Subcutaneous abdominal adipose tissue (tissue), 5 donors: ENCODE results near the gene ARHGEF4.

Experiments used
- H3K27ac ChIP-seq: one replicate; pipeline ENCODE4 v1.7.0; 2013; ENCODE audit warnings: low read depth, mild to moderate bottlenecking, inconsistent platforms, low read length, moderate library complexity
- H3K27me3 ChIP-seq, 5 donors: one replicate each; pipeline ENCODE4 v1.7.0; 2013; ENCODE audit warnings: low read length in 5 of 5, inconsistent platforms in 1 of 5; ENCODE audit not compliant: control insufficient read depth in 5 of 5, insufficient read depth in 4 of 5
- H3K36me3 ChIP-seq, 5 donors: one replicate each; pipeline ENCODE4 v1.7.0; 2013; ENCODE audit warnings: low read length in 5 of 5; ENCODE audit not compliant: control insufficient read depth in 5 of 5, insufficient read depth in 5 of 5
- H3K4me1 ChIP-seq, 5 donors: one replicate each; pipeline ENCODE4 v1.7.0; 2013; ENCODE audit warnings: low read length in 5 of 5, mild to moderate bottlenecking in 3 of 5, moderate library complexity in 1 of 5; ENCODE audit not compliant: control insufficient read depth in 5 of 5, insufficient read depth in 5 of 5
- H3K4me3 ChIP-seq, 5 donors: one replicate each; pipeline ENCODE4 v1.7.0; 2013; ENCODE audit warnings: low read length in 5 of 5, low read depth in 1 of 5
- H3K9ac ChIP-seq, 5 donors: one replicate each; pipeline ENCODE4 v1.7.0; 2013; ENCODE audit warnings: low read length in 5 of 5, mild to moderate bottlenecking in 4 of 5, moderate library complexity in 3 of 5
- H3K9me3 ChIP-seq, 5 donors: one replicate each; pipeline ENCODE4 v1.7.0; 2013; ENCODE audit warnings: low read length in 5 of 5; ENCODE audit not compliant: control insufficient read depth in 5 of 5
- donor health status: healthy.
- donor health status: healthy.
- donor health status: healthy.
- donor health status: healthy.
- donor health status: healthy.

The ARHGEF4 gene

DNA sequence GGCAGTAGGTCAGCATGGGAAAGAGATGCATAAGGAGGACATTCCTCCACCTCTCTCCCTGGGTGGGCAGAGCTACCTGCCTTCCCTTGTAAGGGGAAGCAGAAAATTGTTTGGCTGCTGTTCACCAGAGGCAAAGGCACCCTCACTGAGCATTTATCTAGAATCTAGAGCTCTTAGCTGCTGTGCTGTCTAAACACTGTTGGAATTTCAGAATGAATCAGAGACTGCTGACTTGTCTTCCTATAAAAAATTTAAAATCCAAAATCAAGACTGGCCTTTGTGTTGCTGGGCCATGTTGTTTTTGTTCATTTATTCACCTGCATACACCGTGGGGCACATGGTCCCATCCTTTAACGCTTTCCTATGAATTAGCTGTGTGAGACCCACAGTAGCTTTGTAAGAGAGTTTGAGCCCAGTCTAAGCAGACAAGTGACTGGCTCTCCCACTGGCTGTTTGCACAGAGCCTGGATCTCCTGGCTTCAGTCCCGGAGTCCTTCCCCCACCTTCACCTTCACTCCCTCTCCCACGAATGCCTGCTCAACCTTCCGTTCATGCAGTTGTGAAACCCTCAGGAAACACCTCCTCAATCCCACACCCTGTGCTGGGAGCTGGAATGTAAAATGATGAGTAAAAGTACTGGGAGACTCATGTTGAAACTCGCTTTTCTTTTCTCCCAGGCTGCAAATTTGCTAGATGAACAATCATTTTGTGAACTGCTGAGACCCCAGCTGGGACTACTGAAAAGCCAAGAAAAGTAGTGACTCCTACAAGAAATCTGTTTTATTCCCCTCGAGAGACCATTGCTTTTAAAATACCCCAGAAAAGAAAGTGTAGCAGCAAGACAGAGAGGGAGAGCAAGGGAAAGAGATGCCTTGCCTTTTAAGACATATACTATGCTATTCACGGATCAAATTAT lies 180.4 kb downstream of the ARHGEF4 start:
- Histone ChIP-seq H3K4me1 (no peaks in the 10 kb centered on the region), H3K36me3 (no peaks in the 10 kb centered on the region), H3K27me3 (peaks cover 0 to 9% (median 1%) of the 10 kb centered on the region in 5 donors), H3K9ac (no peak overlapping the region), H3K4me3 (no peak overlapping the region), H3K27ac (no peak overlapping the region), H3K9me3 (no peaks in the 10 kb centered on the region)

GRCh38 chr2:131022731-131023130 lies 186.0 kb downstream of the ARHGEF4 start:
- Histone ChIP-seq H3K9me3 (peaks cover 3 to 7% (median 3%) of the 10 kb centered on the region in 5 donors), H3K4me3 (no peak overlapping the region), H3K4me1 (no peaks in the 10 kb centered on the region), H3K36me3 (no peaks in the 10 kb centered on the region), H3K27ac (no peak overlapping the region), H3K9ac (no peak overlapping the region), H3K27me3 (peaks cover 0 to under 1% (median 0%) of the 10 kb centered on the region in 5 donors)

- Histone ChIP-seq H3K27me3 (peaks cover 0 to 7% (median 2%) of the 10 kb centered on the region in 5 donors), H3K9me3 (peaks cover 6 to 11% (median 8%) of the 10 kb centered on the region in 5 donors), H3K9ac (no peak overlapping the region), H3K4me1 (no peaks in the 10 kb centered on the region), H3K4me3 (no peak overlapping the region), H3K27ac (no peak overlapping the region), H3K36me3 (no peaks in the 10 kb centered on the region)
These were observed 187.0 kb downstream of the ARHGEF4 start for GRCh38 chr2:131023758-131024157.

- H3K36me3 ChIP-seq: no peaks in the 10 kb centered on the region
These were observed 190.2 kb downstream of the ARHGEF4 start for GRCh38 chr2:131026919-131027318.

GRCh38 chr2:131027566-131028528 lies 191.1 kb downstream of the ARHGEF4 start:
- Histone ChIP-seq H3K4me1 (no peaks in the 10 kb centered on the region), H3K27ac (no peak overlapping the region), H3K9ac (no peak overlapping the region), H3K27me3 (peaks cover 0 to 7% (median 2%) of the 10 kb centered on the region in 5 donors), H3K4me3 (no peak overlapping the region), H3K9me3 (peaks cover 6 to 11% (median 8%) of the 10 kb centered on the region in 5 donors), H3K36me3 (no peaks in the 10 kb centered on the region)

More at GRCh38 chr2:131026919-131027318, 190.2 kb downstream of the ARHGEF4 start:
- Histone ChIP-seq H3K9me3 (peaks cover 6 to 11% (median 8%) of the 10 kb centered on the region in 5 donors), H3K27me3 (peaks cover 0 to 7% (median 2%) of the 10 kb centered on the region in 5 donors), H3K9ac (no peak overlapping the region), H3K4me3 (no peak overlapping the region), H3K4me1 (no peaks in the 10 kb centered on the region), H3K27ac (no peak overlapping the region)

GRCh38 chr2:131029812-131030211 lies 193.1 kb downstream of the ARHGEF4 start:
- H3K9ac ChIP-seq: no peak overlapping the region

GRCh38 chr2:131030478-131030971 lies 193.8 kb downstream of the ARHGEF4 start:
- Histone ChIP-seq H3K9me3 (peaks cover 6 to 11% (median 8%) of the 10 kb centered on the region in 5 donors), H3K4me3 (no peak overlapping the region), H3K27me3 (peaks cover 0 to 10% (median 5%) of the 10 kb centered on the region in 5 donors), H3K27ac (no peak overlapping the region), H3K36me3 (no peaks in the 10 kb centered on the region), H3K4me1 (peaks cover 0 to 11% (median 8%) of the 10 kb centered on the region in 5 donors), H3K9ac (no peak overlapping the region)

More at GRCh38 chr2:131029812-131030211, 193.1 kb downstream of the ARHGEF4 start:
- Histone ChIP-seq H3K9me3 (peaks cover 6 to 11% (median 8%) of the 10 kb centered on the region in 5 donors), H3K27ac (no peak overlapping the region), H3K4me1 (peaks cover 0 to 9% (median 6%) of the 10 kb centered on the region in 5 donors), H3K4me3 (no peak overlapping the region), H3K36me3 (no peaks in the 10 kb centered on the region), H3K27me3 (peaks cover 0 to 10% (median 5%) of the 10 kb centered on the region in 5 donors)

GRCh38 chr2:131031431-131031841 lies 194.7 kb downstream of the ARHGEF4 start:
- Histone ChIP-seq H3K27ac (no peak overlapping the region), H3K27me3 (peaks cover 0 to 13% (median 10%) of the 10 kb centered on the region in 5 donors), H3K9me3 (peaks cover 6 to 11% (median 8%) of the 10 kb centered on the region in 5 donors), H3K4me1 (peaks cover 0 to 17% (median 14%) of the 10 kb centered on the region in 5 donors), H3K9ac (no peak overlapping the region), H3K4me3 (no peak overlapping the region), H3K36me3 (no peaks in the 10 kb centered on the region)

DNA sequence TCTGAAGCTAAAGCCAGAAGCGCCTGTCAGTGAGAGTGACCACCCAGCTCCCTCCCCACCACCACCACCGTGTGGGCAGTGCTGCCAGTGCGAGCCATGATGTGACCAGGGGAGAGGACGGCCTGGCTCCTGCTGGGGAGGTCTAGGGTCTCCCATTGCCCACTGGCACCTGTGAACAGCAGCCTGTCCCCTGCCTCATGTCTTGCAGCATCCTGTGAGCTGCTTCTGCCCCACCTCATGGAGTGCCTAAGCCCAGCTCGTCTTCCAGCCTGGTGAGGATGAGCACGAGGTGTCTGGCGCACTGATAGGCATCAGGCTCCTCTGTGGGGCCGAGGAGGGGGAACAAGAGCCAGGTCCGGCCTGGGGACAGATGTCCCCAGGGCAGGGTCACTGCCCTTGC lies 195.2 kb downstream of the ARHGEF4 start:
- Histone ChIP-seq H3K9ac (no peak overlapping the region), H3K4me3 (no peak overlapping the region), H3K27me3 (peaks cover 0 to 16% (median 10%) of the 10 kb centered on the region in 5 donors), H3K9me3 (peaks cover 6 to 10% (median 8%) of the 10 kb centered on the region in 5 donors), H3K36me3 (no peaks in the 10 kb centered on the region), H3K4me1 (peaks cover 0 to 17% (median 14%) of the 10 kb centered on the region in 5 donors), H3K27ac (no peak overlapping the region)
